Brain microvascular endothelial cell (primary cell): Measurements from ENCODE around the gene PTOV1.

Experiments
- DNase-seq: peaks from one replicate; pipeline ENCODE4 v3.0.0-alpha.2; 2020
- H3K27ac ChIP-seq: fragments of 250-450 bp; sonication (Bioruptor Pico); 2 replicates; pipeline ENCODE4 v1.5.1; 2020; ENCODE audit warnings: mild to moderate bottlenecking, moderate library complexity
- H3K27me3 ChIP-seq: fragments of 250-450 bp; sonication (Bioruptor Pico); replicated peaks from 2 replicates; pipeline ENCODE4 v1.5.1; 2020; ENCODE audit warnings: mild to moderate bottlenecking
- H3K36me3 ChIP-seq: fragments of 250-450 bp; sonication (Bioruptor Pico); replicated peaks from 2 replicates; pipeline ENCODE4 v1.5.1; 2020; ENCODE audit warnings: mild to moderate bottlenecking
- H3K4me3 ChIP-seq: 2 replicates; pipeline ENCODE4 v1.5.1; 2011; ENCODE audit warnings: low read depth, mild to moderate bottlenecking, control low read depth, low read length, moderate library complexity
- in situ Hi-C: cut with HindIII; loops from 2 replicates; pipeline ENCODE4 v1.10.0; 2017; ENCODE audit warnings: low sequenced_read_pairs, low pct_ligation_motif_present
- TF ChIP-seq, protein P1 (sequence below): IDR thresholded peaks from 2 replicates; pipeline ENCODE4 v1.5.1; 2011; ENCODE audit warnings: low read depth, mild to moderate bottlenecking, moderate library complexity, low read length, control low read depth, inconsistent platforms; ENCODE audit errors: missing control alignments

Gene PTOV1

DNA sequence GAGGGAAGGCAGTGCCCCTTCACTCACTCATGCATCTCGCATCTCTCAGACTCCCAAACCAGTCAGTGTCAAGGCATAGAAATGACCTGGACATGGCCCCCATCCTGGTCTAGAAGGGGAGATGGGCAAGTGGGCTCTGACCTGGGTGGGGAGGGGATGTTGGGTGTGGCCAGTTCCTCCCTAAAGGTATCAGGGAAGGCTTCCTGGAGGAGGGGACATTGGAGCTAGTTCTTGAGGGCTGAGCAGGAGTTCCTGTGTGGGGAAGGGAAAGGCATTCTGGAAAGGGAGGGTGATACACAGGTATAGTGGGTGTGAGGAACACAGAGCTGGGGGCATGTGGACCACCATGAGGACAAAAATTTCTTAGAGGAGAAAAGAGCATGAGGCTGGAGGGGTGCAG is 41.8 kb downstream of the PTOV1 start:
- in situ Hi-C loops, result no loop called here
- TF ChIP-seq, protein P1, sequence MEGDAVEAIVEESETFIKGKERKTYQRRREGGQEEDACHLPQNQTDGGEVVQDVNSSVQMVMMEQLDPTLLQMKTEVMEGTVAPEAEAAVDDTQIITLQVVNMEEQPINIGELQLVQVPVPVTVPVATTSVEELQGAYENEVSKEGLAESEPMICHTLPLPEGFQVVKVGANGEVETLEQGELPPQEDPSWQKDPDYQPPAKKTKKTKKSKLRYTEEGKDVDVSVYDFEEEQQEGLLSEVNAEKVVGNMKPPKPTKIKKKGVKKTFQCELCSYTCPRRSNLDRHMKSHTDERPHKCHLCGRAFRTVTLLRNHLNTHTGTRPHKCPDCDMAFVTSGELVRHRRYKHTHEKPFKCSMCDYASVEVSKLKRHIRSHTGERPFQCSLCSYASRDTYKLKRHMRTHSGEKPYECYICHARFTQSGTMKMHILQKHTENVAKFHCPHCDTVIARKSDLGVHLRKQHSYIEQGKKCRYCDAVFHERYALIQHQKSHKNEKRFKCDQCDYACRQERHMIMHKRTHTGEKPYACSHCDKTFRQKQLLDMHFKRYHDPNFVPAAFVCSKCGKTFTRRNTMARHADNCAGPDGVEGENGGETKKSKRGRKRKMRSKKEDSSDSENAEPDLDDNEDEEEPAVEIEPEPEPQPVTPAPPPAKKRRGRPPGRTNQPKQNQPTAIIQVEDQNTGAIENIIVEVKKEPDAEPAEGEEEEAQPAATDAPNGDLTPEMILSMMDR, result no peak
- H3K36me3 ChIP-seq, result peaks cover 3% of the 10 kb centered on the region

DNA sequence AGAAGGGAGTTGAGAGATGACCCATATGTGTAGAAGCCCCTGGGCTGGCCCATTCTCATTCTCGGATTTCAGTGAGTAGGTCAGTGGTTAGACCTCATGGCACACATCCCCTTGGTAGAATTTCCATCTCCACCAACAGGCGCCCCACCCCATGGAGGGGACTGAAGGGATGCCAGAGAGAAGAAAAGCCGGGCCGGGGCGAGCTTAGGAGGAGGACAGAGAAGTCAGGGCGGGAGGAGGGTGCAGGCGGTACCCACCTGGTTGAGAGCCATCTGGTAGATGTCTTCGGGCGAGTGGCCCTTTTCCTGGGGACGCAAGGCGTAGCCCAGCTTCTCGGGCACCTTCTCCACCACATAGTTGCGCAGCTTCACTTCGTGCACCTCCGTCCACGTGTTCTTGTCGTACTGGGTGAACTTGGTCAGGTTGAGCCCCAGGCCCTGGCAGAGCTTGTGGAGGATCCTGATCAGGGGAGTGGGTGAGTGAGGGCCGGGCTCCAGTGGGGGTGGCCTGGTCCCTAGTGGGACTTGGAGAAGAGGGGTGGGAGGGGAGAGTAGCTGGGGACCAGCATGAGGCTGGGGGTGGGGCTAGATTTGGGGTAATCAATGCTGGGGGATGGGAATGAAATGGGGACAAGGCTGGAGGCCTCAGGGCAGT is 43.2 kb downstream of the PTOV1 start:
- no peaks in the 10 kb centered on the region for H3K36me3 ChIP-seq
- H3K27me3 ChIP-seq, result no peaks in the 10 kb centered on the region
- TF ChIP-seq, protein P1, result no peak
- in situ Hi-C loops, result no loop called here
- no peak overlapping the region for H3K4me3 ChIP-seq
- no peak for DNase-seq
- no peak overlapping the region for H3K27ac ChIP-seq

More for the DNA sequence above, 41.8 kb downstream of the PTOV1 start:
- Histone ChIP-seq H3K27ac (no peak overlapping the region), H3K4me3 (no peak overlapping the region), H3K27me3 (no peaks in the 10 kb centered on the region)
- DNase-seq, result no peak

DNA sequence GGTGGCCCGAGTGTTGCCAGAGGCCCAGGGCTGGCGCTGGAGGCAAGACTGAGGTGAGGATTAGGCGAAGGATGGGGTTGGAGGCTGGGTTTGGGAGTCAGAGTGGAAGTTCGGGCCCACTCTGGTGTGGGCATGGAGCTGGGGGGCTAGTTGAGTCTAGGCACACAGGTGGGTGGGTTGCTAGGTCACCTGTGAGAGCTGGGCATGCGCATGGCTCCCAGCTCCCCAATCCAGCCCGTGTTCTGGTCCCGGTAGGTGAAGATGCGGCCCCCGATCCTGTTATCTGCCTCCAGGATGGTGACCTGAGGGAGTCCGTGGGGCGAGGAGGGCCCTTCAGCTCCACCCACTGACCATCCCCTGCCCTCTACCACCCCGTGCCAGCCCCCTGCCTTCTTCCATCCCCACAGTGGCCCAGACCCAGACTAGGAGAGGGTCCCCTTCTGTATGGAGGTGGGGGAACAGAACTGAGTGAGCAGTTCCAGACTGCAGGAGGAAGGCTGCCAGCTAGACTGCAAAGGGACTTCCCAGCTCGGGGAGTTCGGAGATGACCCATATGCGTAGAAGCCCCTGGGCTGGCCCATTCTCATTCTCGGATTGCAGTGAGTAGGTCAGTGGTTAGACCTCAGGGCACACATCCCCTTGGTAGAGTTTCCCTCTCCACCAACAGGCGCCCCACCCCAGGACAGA is 44.1 kb downstream of the PTOV1 start:
- no peak overlapping the region for H3K4me3 ChIP-seq
- H3K27ac ChIP-seq, result no peak overlapping the region
- in situ Hi-C loops, result no loop called here
- no peaks in the 10 kb centered on the region for H3K36me3 ChIP-seq
- TF ChIP-seq, protein P1, result no peak
- DNase-seq, result no peak
- H3K27me3 ChIP-seq, result no peaks in the 10 kb centered on the region

DNA sequence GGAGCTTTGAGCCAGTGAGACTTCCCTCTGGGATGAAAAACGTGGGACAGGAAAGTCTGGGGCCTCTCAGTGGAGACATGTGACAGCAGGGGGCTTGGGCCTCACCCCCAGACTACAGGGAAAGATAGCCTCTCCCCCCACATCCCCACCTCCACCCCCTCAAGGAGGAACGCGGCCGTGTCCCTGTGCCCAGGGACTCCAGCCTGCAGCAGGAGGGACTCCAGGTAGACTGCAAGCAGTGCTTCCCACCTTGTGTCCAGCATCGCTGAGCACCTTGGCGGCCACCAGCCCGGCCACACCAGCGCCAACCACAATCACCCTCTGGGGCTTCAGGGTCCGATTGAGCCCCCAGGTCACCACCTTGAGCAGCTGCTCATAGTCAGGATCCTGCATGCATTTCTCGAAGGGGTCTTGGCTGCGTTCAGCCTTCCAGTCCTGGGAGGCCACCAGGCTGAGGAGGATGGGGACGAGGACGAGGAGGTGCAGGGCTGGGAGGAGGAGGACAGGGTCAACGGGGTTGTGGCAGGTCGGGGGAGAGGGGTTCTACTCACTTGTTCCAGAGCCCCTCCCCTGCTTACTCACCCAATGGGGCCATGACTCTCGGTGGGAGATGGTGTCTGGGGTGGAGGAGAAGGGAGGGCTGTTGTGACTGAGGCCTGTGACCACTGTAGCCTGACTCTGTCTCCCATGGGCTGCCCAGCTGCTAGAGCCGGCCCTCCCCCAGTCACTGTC is 44.8 kb downstream of the PTOV1 start:
- no peaks in the 10 kb centered on the region for H3K36me3 ChIP-seq
- TF ChIP-seq, protein P1, result no peak
- no peaks in the 10 kb centered on the region for H3K27me3 ChIP-seq
- H3K27ac ChIP-seq, result no peak overlapping the region
- H3K4me3 ChIP-seq, result no peak overlapping the region
- DNase-seq, result no peak
- in situ Hi-C loops, result no loop called here

DNA sequence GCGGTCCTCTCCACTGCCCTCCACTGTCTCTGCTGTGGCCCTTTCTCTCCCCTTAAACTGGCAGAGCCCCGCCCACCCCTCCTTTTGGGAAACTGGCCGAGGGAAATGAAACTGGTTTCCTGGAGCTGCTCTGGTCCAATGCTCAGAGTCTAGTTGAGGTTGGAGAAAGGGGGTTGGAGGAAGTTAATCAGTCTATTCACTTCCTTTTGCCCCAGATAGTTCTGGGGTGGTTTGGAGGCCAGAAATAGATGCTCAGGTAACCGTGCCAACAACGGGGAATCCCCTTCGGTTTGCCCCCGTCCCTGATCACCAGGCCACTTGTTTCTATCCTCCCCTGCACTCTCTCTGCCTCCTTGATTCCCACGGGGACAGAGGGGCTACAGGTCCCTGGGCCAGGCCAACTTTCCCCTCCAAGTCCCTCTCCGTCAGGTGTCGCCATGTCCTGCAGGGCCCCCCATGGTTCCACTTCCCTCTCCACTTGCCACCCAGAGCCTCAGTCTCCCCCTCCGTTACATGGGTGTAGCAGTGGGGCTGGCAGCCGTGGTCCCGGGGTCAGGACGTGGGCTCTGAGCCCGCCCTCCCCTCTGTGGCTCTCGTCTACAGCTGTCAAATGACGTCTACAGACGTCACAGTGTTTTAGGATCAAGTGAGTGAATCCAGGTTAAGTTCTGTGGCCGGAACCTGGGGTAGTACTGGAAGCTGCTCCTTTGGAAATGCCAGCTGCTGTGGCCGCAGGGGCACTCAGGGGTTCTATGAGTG is 46.1 kb downstream of the PTOV1 start, which contains the start of gene IL4I1:
TSS of gene IL4I1 (minus strand) at position 25 of the 759 bp plus-strand sequence. CDS start 727 bp downstream, outside the sequence.
- in situ Hi-C loops, result no loop called here
- H3K27ac ChIP-seq, result no peak within 1 kb of the TSS
- TF ChIP-seq, protein P1, result no peak
- no peaks in the 10 kb centered on the region for H3K27me3 ChIP-seq
- H3K36me3 ChIP-seq, result no peaks in the 10 kb centered on the region
- no peak within 1 kb of the TSS for H3K4me3 ChIP-seq
- no peak for DNase-seq
